Lung (tissue), 12 donors: ENCODE results near the gene DNAJC10. TPM values are rescaled to one million over a fixed set of nuclear protein-coding genes. Genes with fewer than 3 reads are reported as not detected.

ENCODE experiments used
- ATAC-seq: fragments of 200-7000 bp; cut with Tn5 transposase; one replicate; pipeline ENCODE4 v1.9.1; 2020; ENCODE audit warnings: moderate number of reproducible peaks; ENCODE audit not compliant: insufficient read depth, low FRiP score
- DNase-seq, 3 donors: peaks; one replicate each; pipeline ENCODE4 v3.0.0-alpha.2; 2013 to 2017
- H3K27ac ChIP-seq, 2 donors: one replicate each; pipeline ENCODE4 v1.5.1; 2013; ENCODE audit warnings: mild to moderate bottlenecking in 2 of 2, moderate library complexity in 2 of 2, control low read depth in 1 of 2, inconsistent platforms in 1 of 2, low read depth in 1 of 2, low read length in 1 of 2
- H3K27me3 ChIP-seq, 3 donors: one replicate each; pipeline ENCODE4 v1.5.1; 2013; ENCODE audit warnings: low read length in 2 of 3; ENCODE audit not compliant: control insufficient read depth in 3 of 3, insufficient read depth in 3 of 3
- H3K36me3 ChIP-seq, 4 donors: one replicate each; pipeline ENCODE4 v1.5.1; 2013; ENCODE audit warnings: low read length in 4 of 4, mild to moderate bottlenecking in 1 of 4, moderate library complexity in 1 of 4; ENCODE audit not compliant: control insufficient read depth in 4 of 4, insufficient read depth in 4 of 4
- H3K4me1 ChIP-seq, 5 donors: one replicate each; pipeline ENCODE4 v1.5.1; 2013; ENCODE audit warnings: low read length in 5 of 5, mild to moderate bottlenecking in 2 of 5, moderate library complexity in 1 of 5; ENCODE audit not compliant: control insufficient read depth in 5 of 5, insufficient read depth in 5 of 5
- H3K4me3 ChIP-seq: one replicate; pipeline ENCODE4 v1.5.1; 2013; ENCODE audit warnings: mild to moderate bottlenecking, control low read depth, moderate library complexity
- H3K9ac ChIP-seq, 2 donors: one replicate each; pipeline ENCODE4 v1.5.1; 2013; ENCODE audit warnings: low read length in 2 of 2, control low read depth in 1 of 2; ENCODE audit not compliant: insufficient read depth in 1 of 2
- H3K9me3 ChIP-seq, 4 donors: one replicate each; pipeline ENCODE4 v1.5.1; 2013; ENCODE audit warnings: low read length in 3 of 4, mild to moderate bottlenecking in 1 of 4, moderate library complexity in 1 of 4; ENCODE audit not compliant: control insufficient read depth in 4 of 4, insufficient read depth in 3 of 4
- CTCF ChIP-seq: IDR thresholded peaks from 2 replicates; pipeline ENCODE4 v1.5.1; 2012; ENCODE audit warnings: mild to moderate bottlenecking; ENCODE audit errors: control extremely low read depth, extremely low read depth
- WGBS, 2 donors: extraction: QIAGEN DNeasy Blood & Tissue Kit; methylation state at CpG; one replicate each; pipeline ENCODE4 v1.1.7; 2013; 5-methylcytosine and 5-hydroxymethylcytosine counted together
- polyA plus RNA-seq, 2 donors: library from polyadenylated mRNA; stranded (reverse); fragments of 200-250 nt; gene quantifications; one replicate each; pipeline ENCODE4 v1.2.1, GENCODE V29; 2013
- total RNA-seq, 2 donors: library from RNA; depleted of rRNA in 1 of 2; stranded (reverse); fragments of >200 nt in 1 of 2; gene quantifications; one replicate each; pipeline ENCODE4 v1.2.1, GENCODE V29; 2014 to 2021
- donor health status: control.
- donor health status: control.
- donor health status: Bipolar disorder and iron deficiency.
- donor health status: healthy.
- donor health status: DM: yes; HTN: yes; CAD: no.

DNAJC10 gene
- total and polyA plus RNA-seq, 4 donors = 24.6 to 131 (median 58.8) TPM

GRCh38 chr2:182814380-182814779 lies 98.3 kb downstream of the DNAJC10 start:
- 82 to 90% methylated on average over 6 of the region's 6 CpGs for WGBS, 2 donors
- ATAC-seq = no peak

GRCh38 chr2:182814804-182815203 lies 98.7 kb downstream of the DNAJC10 start:
- H3K27me3 ChIP-seq = no peaks in the 10 kb centered on the region
- H3K9ac ChIP-seq = no peak overlapping the region
- 86 to 90% methylated on average over 3 of the region's 3 CpGs for WGBS, 2 donors
- no peak overlapping the region for H3K27ac ChIP-seq
- DNase-seq (no peak), ATAC-seq (no peak)
- no peak overlapping the region for H3K4me3 ChIP-seq
- peaks cover 0 to 18% (median 2%) of the 10 kb centered on the region in 5 donors for H3K4me1 ChIP-seq
- H3K9me3 ChIP-seq = no peaks in the 10 kb centered on the region
- no peak for TF ChIP-seq CTCF
- no peaks in the 10 kb centered on the region for H3K36me3 ChIP-seq

More at GRCh38 chr2:182814380-182814779, 98.3 kb downstream of the DNAJC10 start:
- H3K4me3 ChIP-seq = no peak overlapping the region
- H3K9me3 ChIP-seq = no peaks in the 10 kb centered on the region
- H3K9ac ChIP-seq = no peak overlapping the region
- no peak overlapping the region for H3K27ac ChIP-seq
- H3K36me3 ChIP-seq = no peaks in the 10 kb centered on the region
- no peak for DNase-seq
- H3K4me1 ChIP-seq = peaks cover 0 to 18% (median 2%) of the 10 kb centered on the region in 5 donors
- no peaks in the 10 kb centered on the region for H3K27me3 ChIP-seq
- no peak for TF ChIP-seq CTCF

GRCh38 chr2:182816866-182817265 lies 100.8 kb downstream of the DNAJC10 start:
- peaks cover 0 to 18% (median 2%) of the 10 kb centered on the region in 5 donors for H3K4me1 ChIP-seq
- no peaks in the 10 kb centered on the region for H3K27me3 ChIP-seq
- ATAC-seq (no peak), DNase-seq (no peak)
- H3K4me3 ChIP-seq = no peak overlapping the region
- no peaks in the 10 kb centered on the region for H3K9me3 ChIP-seq
- H3K27ac ChIP-seq = no peak overlapping the region
- no peak for TF ChIP-seq CTCF
- no peak overlapping the region for H3K9ac ChIP-seq
- no peaks in the 10 kb centered on the region for H3K36me3 ChIP-seq

GRCh38 chr2:182817558-182817957 lies 101.5 kb downstream of the DNAJC10 start:
- Histone ChIP-seq H3K4me1 (peaks cover 0 to 18% (median 2%) of the 10 kb centered on the region in 5 donors), H3K27me3 (no peaks in the 10 kb centered on the region), H3K36me3 (no peaks in the 10 kb centered on the region), H3K27ac (no peak overlapping the region), H3K9ac (no peak overlapping the region), H3K4me3 (no peak overlapping the region), H3K9me3 (no peaks in the 10 kb centered on the region)
- no peak for DNase-seq
- WGBS, 2 donors = 74 to 83% methylated on average over 2 of the region's 2 CpGs
- ATAC-seq = no peak
- no peak for TF ChIP-seq CTCF
